Astrocyte (in vitro differentiated cells and primary cell): ENCODE measurements around the gene C21orf91. TPM values are rescaled to one million over a fixed set of nuclear protein-coding genes. Genes with fewer than 3 reads are reported as not detected.

Experiments
- DNase-seq: peaks from one replicate; pipeline ENCODE4 v3.0.0-alpha.2; 2010; ENCODE audit warnings: low read depth
- FAIRE-seq: peaks from 2 replicates; lab custom pipeline; 2011; peaks lifted over from hg19 to GRCh38; lab: Jason Lieb, UNC
- H2AFZ ChIP-seq: 2 replicates; pipeline ENCODE4 v1.6.0; 2012; ENCODE audit warnings: low read depth, low read length, inconsistent platforms
- H3K27ac ChIP-seq: 2 replicates; pipeline ENCODE4 v1.5.1; 2011; ENCODE audit warnings: low read depth, low read length, inconsistent platforms
- H3K27me3 ChIP-seq: 2 replicates; pipeline ENCODE4 v1.6.0; 2011; ENCODE audit warnings: low read length, inconsistent platforms; ENCODE audit not compliant: insufficient read depth
- H3K36me3 ChIP-seq: 2 replicates; pipeline ENCODE4 v1.5.1; 2011; ENCODE audit warnings: low read length, inconsistent platforms; ENCODE audit not compliant: insufficient read depth
- H3K4me1 ChIP-seq: 2 replicates; pipeline ENCODE4 v1.5.1; 2011; ENCODE audit warnings: low read length, inconsistent platforms; ENCODE audit not compliant: insufficient read depth
- H3K4me2 ChIP-seq: 2 replicates; pipeline ENCODE4 v1.6.0; 2012; ENCODE audit warnings: low read length, inconsistent platforms
- H3K4me3 ChIP-seq: 2 replicates; pipeline ENCODE4 v1.5.1; 2011; ENCODE audit warnings: low read depth, mild to moderate bottlenecking, low read length, inconsistent platforms; ENCODE audit not compliant: insufficient read depth
- H3K79me2 ChIP-seq: 2 replicates; pipeline ENCODE4 v1.6.0; 2012; ENCODE audit warnings: mild to moderate bottlenecking, low read length, inconsistent platforms; ENCODE audit not compliant: insufficient read depth
- H3K9ac ChIP-seq: 2 replicates; pipeline ENCODE4 v1.6.0; 2012; ENCODE audit warnings: mild to moderate bottlenecking, low read length, inconsistent platforms
- H3K9me3 ChIP-seq: 2 replicates; pipeline ENCODE4 v1.5.1; 2012; ENCODE audit warnings: low read depth, mild to moderate bottlenecking, low read length, inconsistent platforms; ENCODE audit not compliant: insufficient read depth
- H4K20me1 ChIP-seq: 2 replicates; pipeline ENCODE4 v1.6.0; 2012; ENCODE audit warnings: low read length, inconsistent platforms; ENCODE audit not compliant: insufficient read depth
- H3K27ac Mint-ChIP-seq: one replicate; pipeline ENCODE4 v1.8.0; 2021; ENCODE audit warnings: mild to moderate bottlenecking, mixed read lengths; ENCODE audit not compliant: unreplicated experiment
- H3K27me3 Mint-ChIP-seq: one replicate; pipeline ENCODE4 v1.8.0; 2021; ENCODE audit warnings: low read depth, mixed read lengths; ENCODE audit not compliant: unreplicated experiment
- H3K36me3 Mint-ChIP-seq: one replicate; pipeline ENCODE4 v1.8.0; 2021; ENCODE audit warnings: low read depth, mixed read lengths; ENCODE audit not compliant: unreplicated experiment
- H3K4me1 Mint-ChIP-seq: one replicate; pipeline ENCODE4 v1.8.0; 2021; ENCODE audit warnings: low read depth, mixed read lengths; ENCODE audit not compliant: unreplicated experiment
- H3K4me3 Mint-ChIP-seq: one replicate; pipeline ENCODE4 v1.8.0; 2021; ENCODE audit warnings: mild to moderate bottlenecking, moderate library complexity, mixed read lengths; ENCODE audit not compliant: unreplicated experiment
- H3K9me3 Mint-ChIP-seq: one replicate; pipeline ENCODE4 v1.8.0; 2021; ENCODE audit warnings: mild to moderate bottlenecking, mixed read lengths; ENCODE audit not compliant: unreplicated experiment
- CTCF ChIP-seq: IDR thresholded peaks from 2 replicates; pipeline ENCODE4 v1.5.1; 2011; ENCODE audit warnings: low read depth, mild to moderate bottlenecking, inconsistent platforms, low read length, moderate library complexity; ENCODE audit not compliant: insufficient read depth
- EZH2 ChIP-seq: IDR thresholded peaks from 2 replicates; pipeline ENCODE4 v1.6.1; 2012; ENCODE audit warnings: mild to moderate bottlenecking, low read length, inconsistent platforms; ENCODE audit not compliant: insufficient read depth
- total RNA-seq: library from RNA; stranded (reverse); gene quantifications from 2 replicates; pipeline ENCODE4 v1.2.1, GENCODE V29; 2021

The C21orf91 gene
- total RNA-seq, 1 donor from 2014 or later: 31.9 TPM

GRCh38 chr21:17769447-17769845 is 49.7 kb downstream of the C21orf91 start:
- Mint-ChIP-seq H3K27ac (no peak overlapping the region), H3K9me3 (peaks cover 26% of the 10 kb centered on the region), H3K27me3 (no peaks in the 10 kb centered on the region), H3K4me1 (no peaks in the 10 kb centered on the region), H3K36me3 (peaks cover 5% of the 10 kb centered on the region), H3K4me3 (no peak overlapping the region)
- H3K27me3 ChIP-seq: no peaks in the 10 kb centered on the region
- TF ChIP-seq CTCF (no peak), EZH2 (no peak)
- no peak overlapping the region for H3K4me3 ChIP-seq
- no peaks in the 10 kb centered on the region for H3K36me3 ChIP-seq
- H3K4me2 ChIP-seq: no peak overlapping the region
- no peaks in the 10 kb centered on the region for H3K79me2 ChIP-seq
- no peaks in the 10 kb centered on the region for H3K9me3 ChIP-seq
- no peak for DNase-seq
- H2AFZ ChIP-seq: no peak overlapping the region
- H4K20me1 ChIP-seq: no peaks in the 10 kb centered on the region
- no peaks in the 10 kb centered on the region for H3K4me1 ChIP-seq
- FAIRE-seq: no peak
- no peak overlapping the region for H3K9ac ChIP-seq
- H3K27ac ChIP-seq: no peak overlapping the region

DNA sequence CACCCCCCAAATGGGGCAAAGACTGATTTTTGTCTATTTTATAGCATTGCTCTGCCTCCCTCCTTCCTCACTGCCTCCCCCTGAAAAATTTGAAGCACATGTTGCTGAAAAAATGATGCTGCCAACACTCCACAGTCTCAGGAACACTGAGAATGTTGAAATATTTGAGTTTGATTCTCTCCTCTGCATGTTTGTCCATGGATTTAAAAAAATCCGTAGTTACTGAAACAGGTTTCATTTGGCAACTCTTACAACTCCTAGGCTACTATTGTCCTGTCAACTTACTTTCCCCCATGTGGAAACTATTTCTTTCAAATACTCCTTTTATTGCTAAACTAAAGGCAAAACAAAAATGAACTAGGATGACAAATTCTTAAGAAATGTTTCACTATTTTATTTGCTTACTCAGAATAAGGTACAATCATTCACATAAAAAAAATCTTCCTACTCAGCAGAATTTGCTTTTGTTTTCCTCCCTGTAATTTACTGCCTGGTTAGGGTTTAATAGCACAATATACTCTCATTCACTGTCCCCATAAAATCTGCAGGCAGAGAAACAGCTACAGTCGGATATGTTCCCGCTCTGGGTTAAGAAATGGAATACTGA is 50.2 kb downstream of the C21orf91 start:
- H3K9me3 ChIP-seq: no peaks in the 10 kb centered on the region
- Mint-ChIP-seq H3K4me3 (no peak overlapping the region), H3K27ac (no peak overlapping the region), H3K4me1 (no peaks in the 10 kb centered on the region), H3K36me3 (peaks cover 5% of the 10 kb centered on the region), H3K27me3 (no peaks in the 10 kb centered on the region), H3K9me3 (peaks cover 23% of the 10 kb centered on the region)
- no peaks in the 10 kb centered on the region for H4K20me1 ChIP-seq
- H3K79me2 ChIP-seq: no peaks in the 10 kb centered on the region
- H3K4me1 ChIP-seq: no peaks in the 10 kb centered on the region
- H3K9ac ChIP-seq: no peak overlapping the region
- H3K36me3 ChIP-seq: no peaks in the 10 kb centered on the region
- no peaks in the 10 kb centered on the region for H3K27me3 ChIP-seq
- FAIRE-seq (no peak), DNase-seq (no peak)
- H3K4me2 ChIP-seq: no peak overlapping the region
- H2AFZ ChIP-seq: no peak overlapping the region
- H3K4me3 ChIP-seq: no peak overlapping the region
- TF ChIP-seq EZH2 (no peak), CTCF (no peak)
- H3K27ac ChIP-seq: no peak overlapping the region

DNA sequence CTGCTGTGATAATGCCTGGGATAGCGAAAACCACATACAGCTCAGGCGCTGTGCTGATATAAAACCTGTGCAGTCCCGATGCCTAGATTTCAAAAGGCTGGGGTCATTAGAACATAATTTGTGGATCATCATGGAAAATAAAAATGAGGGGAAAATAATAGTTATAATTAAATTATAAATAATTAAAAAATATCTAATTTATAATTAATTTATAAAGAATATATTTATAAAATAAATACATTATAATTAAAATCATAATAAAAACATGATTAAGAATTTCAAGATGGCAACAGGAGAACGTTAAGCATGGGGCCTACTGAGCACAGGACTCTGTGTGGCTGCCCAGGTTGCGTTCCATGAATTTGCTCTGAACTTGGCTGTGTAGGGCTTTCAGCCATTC is 53.9 kb downstream of the C21orf91 start:
- Histone ChIP-seq H3K9me3 (no peaks in the 10 kb centered on the region), H2AFZ (no peak overlapping the region), H4K20me1 (no peaks in the 10 kb centered on the region), H3K4me3 (no peak overlapping the region), H3K4me1 (no peaks in the 10 kb centered on the region), H3K27ac (no peak overlapping the region), H3K9ac (no peak overlapping the region), H3K79me2 (no peaks in the 10 kb centered on the region), H3K36me3 (no peaks in the 10 kb centered on the region), H3K27me3 (no peaks in the 10 kb centered on the region), H3K4me2 (no peak overlapping the region)
- H3K9me3 Mint-ChIP-seq: peaks cover 6% of the 10 kb centered on the region
- H3K4me3 Mint-ChIP-seq: no peak overlapping the region
- no peaks in the 10 kb centered on the region for H3K27me3 Mint-ChIP-seq
- no peak overlapping the region for H3K27ac Mint-ChIP-seq
- DNase-seq: no peak
- H3K36me3 Mint-ChIP-seq: peaks cover under 1% of the 10 kb centered on the region
- no peaks in the 10 kb centered on the region for H3K4me1 Mint-ChIP-seq
- no peak for FAIRE-seq
- TF ChIP-seq CTCF (no peak), EZH2 (no peak)
